Testis (tissue), 3 donors: ENCODE data around the gene PAMR1. TPM values are rescaled to one million over a fixed set of nuclear protein-coding genes. Genes with fewer than 3 reads are reported as not detected.
A peak's percentile ranks its signal among the peaks of the same experiment; 100 is the strongest.

ENCODE experiments used
- DNase-seq: peaks from one replicate; pipeline ENCODE4 v3.0.0-alpha.2; 2019
- H3K27ac ChIP-seq, 2 donors: fragments of 200-600 bp; sonication (generic); one replicate each; pipeline ENCODE4 v1.5.1; 2019
- H3K27me3 ChIP-seq: fragments of 200-600 bp; sonication (generic); one replicate; pipeline ENCODE4 v1.5.1; 2019
- H3K36me3 ChIP-seq: fragments of 200-600 bp; sonication (generic); one replicate; pipeline ENCODE4 v1.5.1; 2017; ENCODE audit warnings: low read depth; ENCODE audit errors: missing control alignments
- H3K4me1 ChIP-seq: fragments of 200-600 bp; sonication (generic); one replicate; pipeline ENCODE4 v1.5.1; 2019
- H3K4me3 ChIP-seq, 2 donors: fragments of 200-600 bp; sonication (generic); one replicate each; pipeline ENCODE4 v1.5.1; 2017 to 2019
- H3K9me3 ChIP-seq: fragments of 200-600 bp; sonication (generic); one replicate; pipeline ENCODE4 v1.5.1; 2017
- POLR2A ChIP-seq: fragments of 450-650 bp; IDR thresholded peaks from one replicate; pipeline ENCODE4 v1.6.1; 2017; ENCODE audit warnings: antibody characterized with exemption, mild to moderate bottlenecking, moderate library complexity
- WGBS, 2 donors: methylation state at CpG; one replicate each; pipeline ENCODE4 v1.1.5; 2018; 5-methylcytosine and 5-hydroxymethylcytosine counted together
- intact Hi-C: fragments of 100-400 bp; cut with DNase I; formaldehyde crosslinking; loops from one replicate; pipeline ENCODE4 v1.15.1; 2023; ENCODE audit warnings: low total_unique reads
- polyA plus RNA-seq: library from polyadenylated mRNA; stranded (reverse); fragments of 350-450 nt; fragmentation: Illumina TruSeq; extraction: RNeasy Lipid Tissue Mini Kit (QIAGEN cat#74804); gene quantifications from one replicate; pipeline ENCODE4 v1.2.3, GENCODE V29; 2014; ENCODE audit warnings: low read depth, low replicate concordance; ENCODE audit not compliant: insufficient read depth
- total RNA-seq, 2 donors: library from RNA; depleted of rRNA; stranded (reverse); fragments of >200 nt; gene quantifications; one replicate each; pipeline ENCODE4 v1.2.3, GENCODE V29; 2016
- TF ChIP-seq, protein P1 (sequence below), 3 experiments: fragments of 450-650 bp in 2 of 3; fragments of 200-600 bp in 1 of 3; sonication (generic) in 1 of 3; IDR thresholded peaks; one replicate each; pipeline ENCODE4 v1.5.1; 2016 to 2019; ENCODE audit warnings: antibody characterized with exemption in 3 of 3, mild to moderate bottlenecking in 2 of 3, moderate library complexity in 1 of 3

PAMR1 gene
- total and polyA plus RNA-seq, 3 donors from 2014 or later = 0.55 to 13.2 (median 1.5) TPM

DNA sequence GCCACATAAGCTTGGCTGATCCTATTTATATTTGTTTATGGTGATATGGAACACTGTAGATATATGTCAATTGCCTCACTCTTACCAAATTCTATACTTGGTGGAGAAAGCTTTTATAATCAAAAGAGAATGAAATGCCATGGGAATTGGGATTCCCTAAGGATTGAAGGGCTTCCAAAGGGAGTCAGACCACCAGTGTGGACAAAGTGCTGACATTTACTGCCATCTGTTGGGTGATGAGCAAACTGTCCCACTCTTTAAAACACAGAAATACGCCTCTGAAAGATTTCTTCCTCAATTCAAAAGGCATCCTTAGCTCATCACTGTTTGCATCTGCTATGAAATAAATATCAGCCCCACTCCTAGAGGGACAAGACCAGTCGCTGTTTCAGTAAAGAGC is 113.1 kb downstream of the PAMR1 start:
- H3K27me3 ChIP-seq = no peaks in the 10 kb centered on the region
- 65 to 90% methylated on average over 2 of the region's 2 CpGs for WGBS, 2 donors
- H3K27ac ChIP-seq = no peak overlapping the region
- intact Hi-C loops = no loop called here
- no peaks in the 10 kb centered on the region for H3K9me3 ChIP-seq
- no peak overlapping the region for H3K4me3 ChIP-seq
- TF ChIP-seq, protein P1, sequence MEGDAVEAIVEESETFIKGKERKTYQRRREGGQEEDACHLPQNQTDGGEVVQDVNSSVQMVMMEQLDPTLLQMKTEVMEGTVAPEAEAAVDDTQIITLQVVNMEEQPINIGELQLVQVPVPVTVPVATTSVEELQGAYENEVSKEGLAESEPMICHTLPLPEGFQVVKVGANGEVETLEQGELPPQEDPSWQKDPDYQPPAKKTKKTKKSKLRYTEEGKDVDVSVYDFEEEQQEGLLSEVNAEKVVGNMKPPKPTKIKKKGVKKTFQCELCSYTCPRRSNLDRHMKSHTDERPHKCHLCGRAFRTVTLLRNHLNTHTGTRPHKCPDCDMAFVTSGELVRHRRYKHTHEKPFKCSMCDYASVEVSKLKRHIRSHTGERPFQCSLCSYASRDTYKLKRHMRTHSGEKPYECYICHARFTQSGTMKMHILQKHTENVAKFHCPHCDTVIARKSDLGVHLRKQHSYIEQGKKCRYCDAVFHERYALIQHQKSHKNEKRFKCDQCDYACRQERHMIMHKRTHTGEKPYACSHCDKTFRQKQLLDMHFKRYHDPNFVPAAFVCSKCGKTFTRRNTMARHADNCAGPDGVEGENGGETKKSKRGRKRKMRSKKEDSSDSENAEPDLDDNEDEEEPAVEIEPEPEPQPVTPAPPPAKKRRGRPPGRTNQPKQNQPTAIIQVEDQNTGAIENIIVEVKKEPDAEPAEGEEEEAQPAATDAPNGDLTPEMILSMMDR (IDR thresholded peaks at IDR 0.05) = no peak
- no peak for DNase-seq
- no peaks in the 10 kb centered on the region for H3K36me3 ChIP-seq
- no peaks in the 10 kb centered on the region for H3K4me1 ChIP-seq

GRCh38 chr11:35407041-35407440 is 118.4 kb downstream of the PAMR1 start:
- no peaks in the 10 kb centered on the region for H3K4me1 ChIP-seq
- no peak overlapping the region for H3K27ac ChIP-seq
- TF ChIP-seq, protein P1 (IDR thresholded peaks at IDR 0.05) = no peak
- no peak for TF ChIP-seq POLR2A
- H3K36me3 ChIP-seq = no peaks in the 10 kb centered on the region
- H3K27me3 ChIP-seq = no peaks in the 10 kb centered on the region
- intact Hi-C loops = no loop called here
- 79 to 85% methylated on average over 1 of the region's 1 CpG for WGBS, 2 donors
- DNase-seq = no peak
- no peaks in the 10 kb centered on the region for H3K9me3 ChIP-seq
- H3K4me3 ChIP-seq = no peak overlapping the region

DNA sequence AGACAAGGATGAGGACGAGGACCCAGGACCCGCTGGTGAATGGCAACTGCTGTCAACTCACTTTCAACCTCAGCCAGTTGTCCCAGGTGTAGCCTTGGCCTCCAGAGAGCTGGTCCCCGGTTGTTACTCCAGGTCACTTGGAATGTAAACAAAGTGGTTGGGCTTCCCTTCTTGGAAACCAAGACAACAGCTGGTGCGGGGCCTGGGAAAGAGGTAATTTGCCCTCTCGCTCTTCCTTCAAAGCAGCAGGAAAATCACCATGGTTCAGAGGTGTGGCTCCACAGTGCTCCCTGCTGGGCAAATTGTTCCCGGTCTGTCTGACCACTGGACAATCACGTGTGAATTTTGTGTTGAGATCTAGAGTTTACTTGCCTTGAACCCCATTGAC is 121.0 kb downstream of the PAMR1 start:
- no peaks in the 10 kb centered on the region for H3K36me3 ChIP-seq

DNA sequence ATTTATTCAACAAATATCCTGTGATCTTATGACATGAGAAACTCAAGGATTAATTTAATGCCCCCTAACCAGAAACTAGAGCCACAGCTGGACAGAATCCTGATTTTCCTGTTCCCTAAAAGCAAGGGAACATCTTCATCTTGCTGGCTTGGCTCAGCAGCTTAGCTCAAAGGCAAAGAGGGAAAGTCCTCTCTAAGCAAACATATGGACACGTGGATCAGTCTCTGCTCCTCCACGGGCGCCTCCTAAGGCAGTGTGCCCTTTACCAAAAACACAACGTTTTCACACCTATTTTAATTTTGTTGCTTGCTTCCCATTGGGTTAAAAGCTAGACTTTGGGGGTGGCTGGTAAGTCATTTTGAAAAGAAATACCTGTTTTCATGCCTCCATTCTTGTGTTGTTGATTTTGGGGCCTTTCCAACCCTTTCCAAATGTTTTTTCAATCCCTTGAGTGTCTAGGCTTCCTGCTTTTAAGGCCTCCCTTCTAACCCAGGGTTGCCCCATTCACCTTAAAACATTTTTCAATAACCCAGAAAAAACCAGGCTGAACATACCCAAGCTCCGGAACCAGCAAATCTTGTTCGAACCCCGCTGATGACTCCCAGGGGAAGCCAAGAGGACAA is 121.5 kb downstream of the PAMR1 start:
- no peak overlapping the region for H3K27ac ChIP-seq
- H3K9me3 ChIP-seq = no peaks in the 10 kb centered on the region
- intact Hi-C loops = no loop called here
- H3K4me1 ChIP-seq = no peaks in the 10 kb centered on the region
- H3K36me3 ChIP-seq = no peaks in the 10 kb centered on the region
- 60 to 65% methylated on average over 7 of the region's 7 CpGs for WGBS, 2 donors
- TF ChIP-seq, protein P1 (IDR thresholded peaks at IDR 0.05) = no peak
- no peak for TF ChIP-seq POLR2A
- DNase-seq = no peak
- H3K4me3 ChIP-seq = no peak overlapping the region
- H3K27me3 ChIP-seq = no peaks in the 10 kb centered on the region

More for the DNA sequence above, 121.0 kb downstream of the PAMR1 start:
- H3K27ac ChIP-seq = no peak overlapping the region
- H3K9me3 ChIP-seq = no peaks in the 10 kb centered on the region
- TF ChIP-seq, protein P1 (IDR thresholded peaks at IDR 0.05) = peak in 2 of 3 experiments; percentile 22 to 25
- no peak for TF ChIP-seq POLR2A
- H3K27me3 ChIP-seq = no peaks in the 10 kb centered on the region
- WGBS, 2 donors = 26 to 48% methylated on average over 7 of the region's 7 CpGs
- H3K4me1 ChIP-seq = no peaks in the 10 kb centered on the region
- DNase-seq = peak; percentile 53
- intact Hi-C loops = no loop called here
- H3K4me3 ChIP-seq = no peak overlapping the region
